ENCODE results near the gene MAP3K4. TPM values are rescaled to one million over a fixed set of nuclear protein-coding genes. Genes with fewer than 3 reads are reported as not detected.
"Not testable (repeated sequence)": the region's sequence is repeated elsewhere in the genome, so short reads cannot be mapped to it uniquely, and the experiment has no call there.

Gene MAP3K4
- polyA plus RNA-seq, 4 donors, result 26.7 to 44.5 (median 37.4) TPM

DNA sequence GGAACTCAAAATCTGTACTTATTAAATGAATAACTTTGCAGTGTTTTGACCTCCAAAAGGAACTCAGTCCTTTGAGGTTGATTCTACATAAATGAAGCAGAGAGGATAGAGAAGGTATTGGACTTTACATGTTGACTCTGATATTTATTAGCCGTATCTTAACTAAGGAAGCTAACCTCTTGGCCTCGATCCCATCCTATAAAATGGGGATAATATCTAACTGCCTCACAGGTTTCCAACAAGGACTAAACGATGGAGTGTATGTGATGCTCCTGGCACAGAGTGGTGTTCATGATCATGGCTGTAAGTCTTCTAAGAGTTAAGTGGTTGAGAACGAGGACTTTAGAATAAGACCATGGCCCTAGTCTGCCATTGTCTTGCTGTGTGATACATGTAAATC, 24.2 kb upstream of the MAP3K4 start:
- DNase-seq (ENCODE audit: low read depth in 4 of 4, low spot score in 3 of 4), result no peak

DNA sequence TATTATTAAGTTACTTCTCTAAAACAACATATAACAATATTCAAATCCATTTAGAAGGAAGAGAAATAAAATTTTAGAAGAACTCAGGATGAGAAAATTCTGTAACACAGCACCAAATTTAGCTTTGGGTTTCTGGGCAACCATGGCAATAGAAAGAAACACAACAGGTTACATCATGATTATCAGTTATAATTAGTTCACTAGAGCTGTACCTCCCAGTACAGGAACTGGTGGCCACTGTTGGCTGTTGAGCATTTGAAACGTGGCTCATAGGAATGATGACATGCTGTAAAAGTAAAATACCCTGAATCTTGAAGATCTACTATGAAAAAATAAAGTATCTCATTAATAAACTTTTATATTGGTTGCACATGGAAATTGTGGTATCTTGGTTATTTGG, 23.7 kb upstream of the MAP3K4 start:
- DNase-seq (ENCODE audit: low read depth in 4 of 4, low spot score in 3 of 4), result no peak

DNA sequence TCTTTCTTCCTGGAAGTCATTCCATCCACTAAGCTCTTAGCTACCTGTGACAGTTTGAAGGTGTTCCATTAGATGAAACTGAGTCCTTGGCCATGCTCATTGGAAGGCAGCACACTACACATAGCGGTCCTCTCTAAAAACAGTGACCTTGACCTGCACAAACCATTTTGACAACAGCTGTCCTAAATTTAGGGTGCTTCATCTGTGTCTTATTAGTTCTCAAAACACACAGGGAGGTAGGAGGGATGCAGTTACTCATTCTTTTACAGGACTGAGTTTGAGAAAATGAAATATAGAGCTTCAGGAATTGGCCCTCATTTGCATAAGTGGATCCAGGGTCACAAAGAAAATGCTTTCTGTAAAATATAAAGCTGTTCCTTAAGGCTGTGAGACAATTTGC, 20.4 kb upstream of the MAP3K4 start:
- no peak for DNase-seq (ENCODE audit: low read depth in 4 of 4, low spot score in 3 of 4)

DNA sequence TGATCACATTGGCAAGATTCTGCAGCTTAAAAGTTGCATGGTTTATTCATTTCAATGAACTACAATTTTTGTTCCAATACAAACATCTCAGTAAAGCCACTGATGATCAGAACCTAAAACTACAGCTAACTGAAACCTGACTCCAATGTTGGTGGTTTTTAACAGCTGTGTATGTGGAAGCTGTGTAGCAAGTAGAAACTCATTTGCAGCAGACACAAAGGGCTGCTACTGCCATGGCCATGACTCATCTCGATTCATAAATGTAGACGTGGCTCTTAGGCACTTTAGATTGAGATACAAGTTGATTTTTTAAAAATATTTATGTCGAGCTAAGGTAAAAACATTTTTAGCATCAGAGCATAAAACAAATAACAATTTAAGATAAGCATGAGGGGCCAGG, 19.5 kb upstream of the MAP3K4 start:
- no peak for DNase-seq (ENCODE audit: low read depth in 4 of 4, low spot score in 3 of 4)

DNA sequence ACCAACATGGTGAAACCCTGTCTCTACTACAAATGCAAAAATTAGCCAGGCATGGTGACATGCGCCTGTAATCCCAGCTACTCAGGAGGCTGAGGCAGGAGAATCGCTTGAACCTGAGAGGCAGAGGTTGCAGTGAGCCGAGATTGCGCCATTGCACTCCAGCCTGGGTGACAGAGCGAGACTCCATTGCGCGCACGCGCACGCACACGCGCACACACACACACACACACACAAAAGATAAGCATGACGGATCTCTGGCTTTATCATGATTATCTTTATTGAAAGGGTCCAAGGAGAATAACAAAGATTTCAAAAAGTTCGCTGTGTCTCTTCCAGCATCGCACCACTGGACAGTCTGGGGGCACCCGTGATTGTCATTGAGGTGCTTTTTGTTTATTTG, 19.0 kb upstream of the MAP3K4 start:
- not testable (repeated sequence) for DNase-seq (ENCODE audit: low read depth in 4 of 4, low spot score in 3 of 4)

DNA sequence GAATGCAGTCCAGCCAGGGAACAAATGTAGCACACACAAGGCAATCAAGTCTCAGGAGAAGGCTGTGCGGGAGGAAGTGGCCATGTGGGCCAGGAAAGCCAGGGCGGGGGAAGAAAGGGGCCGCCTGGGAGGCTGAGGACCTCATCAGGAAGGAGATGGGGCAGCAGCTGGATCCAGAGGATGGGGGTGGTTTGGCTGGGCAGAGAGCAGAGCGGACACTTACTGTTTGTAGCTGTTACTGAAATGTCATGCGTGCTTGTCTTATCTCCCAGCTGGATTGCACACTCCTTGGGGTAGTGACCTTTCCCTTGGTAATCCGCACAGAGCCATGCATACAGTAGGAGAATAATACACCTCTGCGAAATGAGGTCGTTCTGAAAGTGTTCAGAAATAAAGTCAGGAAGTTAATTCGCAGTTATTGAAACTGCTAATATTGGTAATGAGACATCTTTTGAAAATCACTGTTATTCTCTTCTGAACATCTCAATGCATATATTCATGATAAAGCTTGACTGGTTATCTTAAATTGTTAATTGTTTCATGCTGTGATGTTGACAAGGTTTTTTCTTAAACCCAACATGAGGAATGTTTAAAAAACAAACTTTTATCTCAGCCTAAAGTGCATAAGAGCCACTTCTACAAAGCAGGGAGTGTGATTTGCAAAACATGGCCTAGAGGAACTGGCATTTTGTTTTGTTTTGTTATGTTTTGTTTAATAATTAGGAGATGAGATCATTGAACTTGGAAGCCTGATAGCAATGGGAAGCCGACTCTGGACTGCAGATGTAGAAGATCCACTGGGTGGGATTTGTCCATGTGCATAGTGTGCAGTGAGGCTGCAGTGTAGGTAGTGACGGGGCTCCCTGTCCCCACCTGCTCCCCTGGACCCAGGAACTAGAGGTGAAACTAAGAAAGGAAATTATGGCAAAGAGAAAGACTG, 18.0 kb upstream of the MAP3K4 start:
- DNase-seq (ENCODE audit: low read depth in 4 of 4, low spot score in 3 of 4), result no peak

DNA sequence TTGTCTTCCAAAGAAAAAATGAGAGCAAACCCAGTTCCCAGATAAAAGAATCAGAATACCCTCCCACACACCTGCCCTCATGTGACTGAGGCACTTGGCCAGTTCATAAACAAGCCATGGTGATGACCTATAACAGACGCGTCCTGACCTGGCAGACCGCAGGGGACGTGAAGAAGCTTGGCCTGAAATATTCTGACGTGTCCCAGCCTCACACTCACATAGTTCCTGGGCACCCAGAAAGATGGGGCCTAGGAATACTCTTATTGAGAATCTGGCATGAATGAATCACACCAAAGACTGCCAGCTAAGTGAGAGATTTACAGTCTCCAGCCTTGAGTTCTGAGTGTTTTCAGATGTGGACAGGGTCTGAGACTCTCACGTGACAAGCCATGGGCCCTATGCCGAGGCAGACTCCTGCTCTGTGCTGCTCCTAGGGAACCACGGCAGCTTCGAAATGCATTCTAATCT, 17.2 kb upstream of the MAP3K4 start:
- peak in 2 of 4 donors; percentile 8 to 27 for DNase-seq (ENCODE audit: low read depth in 4 of 4, low spot score in 3 of 4)

DNA sequence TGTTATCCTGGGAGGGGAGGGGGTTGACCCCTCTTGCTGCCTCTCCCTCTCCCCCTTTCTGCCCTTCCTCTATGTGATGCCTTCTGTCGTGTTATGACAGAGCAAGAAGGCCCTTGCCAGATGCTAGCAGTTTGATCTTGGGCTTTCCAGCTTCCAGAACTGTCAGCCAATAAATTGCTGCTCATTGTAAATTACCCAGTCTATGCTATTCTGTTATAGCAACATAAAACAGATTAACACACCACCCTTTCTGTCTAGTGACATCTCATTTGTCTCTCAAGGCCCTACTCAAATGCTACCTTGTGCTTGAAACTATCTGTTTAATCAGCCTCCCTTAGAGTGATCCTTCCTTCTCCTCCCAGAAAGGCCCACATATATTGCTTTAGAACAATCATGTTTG, 16.4 kb upstream of the MAP3K4 start:
- DNase-seq (ENCODE audit: low read depth in 4 of 4, low spot score in 3 of 4), result no peak

DNA sequence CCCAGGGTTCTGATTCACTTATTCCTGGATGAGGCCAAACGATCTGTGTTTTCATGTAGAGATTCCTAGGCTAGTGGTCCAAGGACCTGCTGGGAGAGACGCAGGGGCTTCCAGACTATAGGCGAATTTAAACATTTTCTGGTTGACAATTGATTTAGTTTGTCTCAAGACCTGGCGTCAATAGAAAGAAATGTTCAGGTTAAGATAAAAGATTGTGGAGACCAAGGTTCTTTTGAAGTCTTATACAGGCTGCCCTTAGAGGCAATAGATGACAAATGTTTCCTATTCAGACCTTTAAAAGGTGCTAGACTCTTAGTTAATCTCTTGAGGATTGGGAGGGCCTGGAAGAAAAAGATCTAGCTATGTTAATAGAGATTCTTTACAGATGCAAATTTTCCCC, 15.6 kb upstream of the MAP3K4 start:
- not testable (repeated sequence) for DNase-seq (ENCODE audit: low read depth in 4 of 4, low spot score in 3 of 4)

DNA sequence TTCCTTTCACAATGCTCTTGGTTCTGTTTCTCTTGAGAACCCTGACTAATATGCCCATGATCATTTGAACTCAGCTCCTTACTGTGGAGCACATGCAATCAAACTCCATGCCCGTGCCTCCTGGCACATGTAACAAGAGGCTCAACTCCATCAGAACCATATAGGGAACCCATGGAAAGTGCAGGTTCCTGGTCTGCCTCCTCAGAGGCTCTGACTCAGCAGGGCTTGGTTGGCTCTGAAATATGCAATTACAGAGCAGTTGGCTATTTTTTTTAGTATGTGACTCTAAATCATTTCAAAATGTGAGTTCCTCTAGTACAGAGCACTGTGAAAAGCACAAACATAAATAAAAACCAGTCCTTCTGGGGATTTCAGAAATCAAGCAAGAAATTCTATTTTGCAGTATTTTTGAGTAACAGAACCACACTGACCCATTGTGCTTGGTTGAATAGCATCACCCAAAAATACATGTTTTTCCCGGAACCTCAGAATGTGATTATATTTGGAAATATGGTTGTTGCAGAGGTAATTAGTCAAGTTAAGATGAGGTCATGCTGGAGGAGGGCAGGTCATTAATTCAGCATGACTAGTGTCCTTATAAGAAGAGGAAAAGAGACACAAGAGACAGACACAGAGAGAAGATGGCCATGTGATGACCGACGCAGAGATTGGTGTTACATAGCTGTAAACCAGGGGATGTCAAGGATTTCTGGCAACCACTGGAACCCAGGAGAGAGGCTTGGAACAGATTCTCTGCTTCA, 13.2 kb upstream of the MAP3K4 start:
- DNase-seq (ENCODE audit: low read depth in 4 of 4, low spot score in 3 of 4), result no peak

DNA sequence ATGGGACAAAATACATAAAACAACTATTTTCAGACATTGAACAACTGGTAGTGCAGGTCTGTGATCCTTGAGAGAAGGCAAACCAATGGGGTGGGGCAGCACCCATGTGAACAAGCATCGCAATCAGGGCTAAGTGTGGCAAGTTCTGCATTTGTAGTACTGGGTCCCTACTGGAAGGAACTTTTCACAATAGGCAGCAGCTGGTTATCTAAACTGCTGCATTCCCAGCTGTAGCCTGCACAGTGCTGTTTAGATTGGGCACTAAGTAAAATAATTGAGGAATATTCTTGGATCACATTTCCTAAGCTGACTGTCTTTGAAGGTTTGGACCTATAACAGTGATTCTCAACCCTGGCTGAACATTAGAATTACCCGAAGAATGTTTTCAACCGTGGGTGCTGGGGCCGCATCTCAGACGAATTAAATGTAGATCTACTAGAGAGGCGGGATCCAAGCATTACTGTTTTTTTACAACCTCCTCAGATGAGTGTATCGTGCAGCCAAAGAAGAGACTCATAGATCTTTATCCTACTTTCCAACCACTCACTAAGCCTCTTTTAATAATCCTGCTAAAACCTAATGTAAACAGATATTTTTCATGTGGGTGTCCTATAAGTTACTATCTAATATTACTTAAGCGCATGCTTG, 12.4 kb upstream of the MAP3K4 start:
- no peak for DNase-seq (ENCODE audit: low read depth in 4 of 4, low spot score in 3 of 4)

DNA sequence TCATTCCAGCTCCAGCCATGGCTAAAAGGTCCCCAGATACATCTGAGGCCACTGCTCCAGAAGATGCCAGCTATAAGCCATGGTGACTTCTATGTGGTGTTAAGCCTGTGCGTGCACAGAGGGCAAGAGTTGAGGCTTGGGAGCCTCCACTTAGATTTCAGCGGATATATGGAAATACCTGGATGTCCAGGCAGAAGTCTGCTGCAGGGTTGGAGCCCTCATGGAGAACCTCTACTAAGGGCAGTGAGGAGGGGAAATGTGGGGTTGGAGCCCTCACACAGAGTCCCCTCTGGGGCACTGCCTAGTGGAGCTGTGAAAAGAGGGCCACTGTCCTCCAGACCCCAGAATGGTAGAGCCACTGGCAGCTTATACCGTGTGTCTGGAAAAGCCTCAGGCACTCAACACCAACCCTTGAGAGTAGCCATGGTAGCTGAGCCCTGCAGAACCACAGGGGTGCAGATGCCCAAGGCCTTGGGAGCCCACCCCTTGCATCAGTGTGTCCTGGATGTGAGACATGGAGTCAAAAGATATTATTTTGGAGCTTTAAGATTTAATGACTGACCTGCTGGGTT, 8.1 kb upstream of the MAP3K4 start:
- not testable (repeated sequence) for DNase-seq (ENCODE audit: low read depth in 4 of 4, low spot score in 3 of 4)

DNA sequence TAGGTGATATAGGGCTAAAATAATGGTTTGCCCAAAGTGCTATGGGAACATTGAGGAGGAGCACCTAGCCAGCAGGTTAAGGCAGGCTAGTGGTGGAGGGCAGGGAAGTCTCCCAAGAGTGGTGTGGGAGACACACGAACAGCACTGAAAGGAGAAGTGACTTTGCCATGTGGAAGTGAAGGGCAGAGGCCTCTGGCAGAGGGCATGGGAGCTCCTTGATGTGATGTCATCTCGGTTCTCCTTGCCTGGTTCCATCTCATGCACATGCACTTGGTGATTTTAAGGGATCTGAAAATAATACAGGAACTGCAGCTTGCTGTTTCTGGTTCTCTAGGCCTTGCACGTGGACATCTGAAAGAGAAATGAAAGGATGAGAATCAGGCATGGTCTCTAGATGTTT, 4.7 kb upstream of the MAP3K4 start:
- DNase-seq (ENCODE audit: low read depth in 4 of 4, low spot score in 3 of 4), result no peak

DNA sequence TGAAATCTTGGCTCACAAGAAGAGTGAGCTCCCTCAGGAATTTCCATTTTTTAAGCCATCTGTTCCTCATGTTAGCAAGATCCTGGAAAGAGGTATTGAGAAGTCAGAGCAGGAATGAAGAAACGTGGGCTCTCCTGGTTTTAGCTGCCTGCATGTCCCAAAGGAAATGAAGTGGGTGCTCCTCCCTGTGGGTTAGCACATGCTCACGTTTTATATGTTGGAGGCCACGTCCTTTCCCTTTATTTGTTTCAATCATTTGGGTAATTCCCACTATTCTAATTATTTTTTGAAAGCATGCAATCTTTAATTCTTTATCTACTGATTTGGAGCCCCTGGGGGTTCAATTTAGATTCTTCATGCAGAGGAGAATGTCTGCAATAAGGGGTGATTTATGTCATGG, 4.3 kb upstream of the MAP3K4 start:
- no peak for DNase-seq (ENCODE audit: low read depth in 4 of 4, low spot score in 3 of 4)

DNA sequence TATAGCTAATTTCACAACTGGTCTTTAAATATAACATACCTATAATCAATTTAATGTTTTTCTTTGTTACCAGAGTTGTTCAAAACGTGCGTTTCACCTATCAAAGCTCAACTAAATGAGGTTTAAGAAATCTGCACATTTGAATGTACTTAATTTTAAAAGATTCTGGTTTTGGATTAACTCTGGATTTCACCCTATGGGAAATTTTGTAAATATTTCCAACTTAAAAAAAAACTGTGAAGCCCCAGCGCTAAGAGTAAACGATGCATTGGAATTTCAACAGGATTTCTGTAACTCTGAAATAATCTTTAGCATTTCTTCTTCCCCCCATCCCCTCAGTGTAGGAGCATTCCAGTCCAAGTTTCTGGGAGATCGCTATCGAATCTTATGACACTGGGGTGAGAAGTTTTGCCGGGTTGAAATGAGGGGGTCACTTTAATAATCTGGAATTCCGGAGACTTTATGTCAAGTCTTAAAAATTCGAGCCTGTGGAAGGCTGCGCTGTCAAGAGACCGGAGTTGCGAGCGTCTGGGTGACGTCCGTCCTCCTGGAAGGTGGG, 643 bp upstream of the MAP3K4 start:
- DNase-seq (ENCODE audit: low read depth in 4 of 4, low spot score in 3 of 4), result peak in 1 of 4 donors; percentile 46

DNA sequence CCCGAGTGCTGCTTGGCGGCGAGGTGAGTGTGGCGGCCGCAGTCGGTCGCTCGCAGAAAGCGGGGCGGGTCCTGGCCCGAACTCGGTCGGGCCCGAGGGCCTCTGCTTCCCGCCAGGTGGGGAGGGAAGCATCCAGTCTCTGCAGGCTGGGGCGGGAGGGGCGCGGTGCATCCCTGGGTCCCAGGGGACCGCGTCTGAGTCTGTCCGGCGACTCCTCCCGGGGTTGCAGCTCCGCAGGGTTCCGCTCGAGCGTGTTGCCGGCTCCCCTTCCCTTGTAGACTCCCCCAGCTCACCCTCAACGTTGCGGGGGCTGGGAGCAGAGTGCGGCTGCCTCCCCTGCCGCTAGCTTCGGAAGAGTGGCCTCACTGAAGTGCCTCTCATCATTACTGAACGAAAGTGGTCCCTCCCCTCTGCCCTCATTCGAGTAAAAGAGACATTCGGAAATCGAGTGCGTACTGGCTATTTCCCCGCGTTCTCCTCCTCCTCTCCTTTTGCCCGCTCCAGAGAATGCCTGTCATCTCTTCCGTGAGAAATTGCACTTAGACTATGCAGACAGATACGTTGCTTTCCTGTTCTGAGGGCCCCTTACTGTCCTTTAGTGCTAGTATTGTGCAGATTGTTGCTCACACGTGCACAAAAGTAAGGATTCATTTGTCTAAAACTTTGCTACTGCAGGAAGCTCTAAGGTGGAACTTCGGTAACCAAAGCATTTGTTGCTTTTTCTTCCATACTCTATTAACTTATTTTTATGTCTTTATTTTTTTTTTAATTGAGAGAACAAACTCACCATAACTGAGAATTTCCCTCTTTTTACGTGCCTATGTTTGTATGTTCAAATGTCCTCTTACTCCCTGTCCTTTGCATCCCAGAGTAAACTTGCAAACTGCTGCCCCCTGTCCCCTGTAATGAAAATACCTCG, 751 bp downstream of the MAP3K4 start:
- DNase-seq (ENCODE audit: low read depth in 4 of 4, low spot score in 3 of 4), result peak; percentile 36 to 46 (median 39)

DNA sequence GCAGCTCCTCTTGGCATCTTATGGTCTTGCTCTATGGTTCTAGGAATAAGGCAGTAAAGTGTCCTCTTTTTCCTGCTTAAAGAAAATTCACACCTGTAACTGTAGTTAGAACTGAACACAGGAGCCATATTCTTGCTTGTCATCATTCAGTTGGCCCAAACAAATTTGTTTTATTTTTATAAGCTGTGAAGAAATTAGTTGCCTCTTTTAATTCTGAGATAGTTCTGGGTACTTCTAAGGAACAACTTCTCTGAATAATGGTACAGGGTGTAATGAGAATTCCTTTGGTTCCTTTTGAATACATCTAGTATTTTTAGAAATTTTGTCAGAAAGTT, 1.4 kb downstream of the MAP3K4 start:
- DNase-seq (ENCODE audit: low read depth in 4 of 4, low spot score in 3 of 4), result no peak

DNA sequence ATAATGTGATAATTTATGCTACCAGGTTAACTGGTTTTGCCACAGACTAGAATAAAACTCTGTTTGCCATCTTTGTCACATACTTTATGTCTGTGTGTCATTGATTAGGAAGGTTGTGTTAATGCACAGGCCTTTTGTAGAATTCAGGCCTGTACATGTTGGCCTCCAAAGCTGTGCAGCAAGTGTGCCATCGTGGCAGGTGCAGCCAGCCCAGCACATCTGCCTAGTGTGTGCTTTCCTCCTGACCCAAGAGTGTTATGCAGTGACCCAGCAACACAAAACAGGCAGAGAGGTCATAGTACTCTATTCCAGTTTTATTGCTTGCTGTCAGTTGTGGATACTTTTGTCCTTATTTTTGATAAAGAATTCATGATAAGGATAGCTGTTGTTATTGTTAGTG, 3.7 kb downstream of the MAP3K4 start:
- no peak for DNase-seq (ENCODE audit: low read depth in 4 of 4, low spot score in 3 of 4)

DNA sequence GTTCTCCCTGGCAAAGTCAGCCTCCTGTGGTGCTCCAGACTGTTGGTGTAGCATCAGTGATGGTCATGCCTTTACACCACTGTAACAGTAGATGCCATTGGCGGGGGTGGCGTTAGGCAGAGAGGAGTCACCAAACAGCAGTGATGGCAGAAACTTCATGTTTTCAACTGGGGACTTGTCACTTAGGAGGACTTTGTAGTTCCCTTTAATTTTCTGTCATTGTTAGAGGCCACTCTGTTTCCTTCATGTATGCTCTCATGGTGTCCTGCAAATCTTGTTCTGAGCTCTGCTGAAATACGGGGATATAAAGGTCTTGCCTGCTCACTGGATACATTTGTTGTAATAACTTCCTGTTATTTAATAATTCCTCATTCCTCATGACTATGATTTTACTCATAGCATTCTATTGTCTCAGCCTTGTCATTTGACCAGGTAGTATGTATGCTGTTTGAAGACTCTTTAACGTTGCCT, 4.6 kb downstream of the MAP3K4 start:
- no peak for DNase-seq (ENCODE audit: low read depth in 4 of 4, low spot score in 3 of 4)
